ENCODE data around the gene MYT1. TPM values are rescaled to one million over a fixed set of nuclear protein-coding genes. Genes with fewer than 3 reads are reported as not detected.

The MYT1 gene
- polyA plus RNA-seq, 1 experiment = not detected

GRCh38 chr20:64226686-64227580 lies 62.7 kb downstream of the MYT1 start:
- peaks cover 14% of the 10 kb centered on the region for H3K27me3 ChIP-seq (ENCODE audit: control insufficient read depth, insufficient read depth, low read length)
- no peak for TF ChIP-seq CTCF (IDR thresholded peaks at IDR 0.05; ENCODE audit: low read depth, low read length)
- CTCF ChIA-PET = no interaction called here
- POLR2A ChIA-PET = no interaction called here
- no peak overlapping the region for H3K27ac ChIP-seq (ENCODE audit: low read depth, low read length)
- DNase-seq (ENCODE audit: low read depth, low spot score) = no peak
- no peaks in the 10 kb centered on the region for H3K9me3 ChIP-seq (ENCODE audit: control insufficient read depth, insufficient read depth, low read length)
- no peak overlapping the region for H3K4me3 ChIP-seq (ENCODE audit: low read depth, low read length)

- peaks cover 14% of the 10 kb centered on the region for H3K27me3 ChIP-seq (ENCODE audit: control insufficient read depth, insufficient read depth, low read length)
- no peak overlapping the region for H3K27ac ChIP-seq (ENCODE audit: low read depth, low read length)
- ChIA-PET CTCF (no interaction called here), POLR2A (interaction anchor here (0.9 kb wide), 1 partner anchor 14 kb away, joined by 3 read pairs; no protein-coding TSS in a partner anchor)
- no peak for DNase-seq (ENCODE audit: low read depth, low spot score)
- H3K9me3 ChIP-seq (ENCODE audit: control insufficient read depth, insufficient read depth, low read length) = no peaks in the 10 kb centered on the region
- TF ChIP-seq CTCF (IDR thresholded peaks at IDR 0.05; ENCODE audit: low read depth, low read length) = no peak
- H3K4me3 ChIP-seq (ENCODE audit: low read depth, low read length) = no peak overlapping the region
These were observed 63.9 kb downstream of the MYT1 start for GRCh38 chr20:64228086-64228653.

- CTCF ChIA-PET = no interaction called here
- Histone ChIP-seq H3K27me3 (ENCODE audit: control insufficient read depth, insufficient read depth, low read length) (peaks cover 16% of the 10 kb centered on the region), H3K4me3 (ENCODE audit: low read depth, low read length) (no peak overlapping the region), H3K27ac (ENCODE audit: low read depth, low read length) (no peak overlapping the region), H3K9me3 (ENCODE audit: control insufficient read depth, insufficient read depth, low read length) (no peaks in the 10 kb centered on the region)
- no peak for DNase-seq (ENCODE audit: low read depth, low spot score)
- no peak for TF ChIP-seq CTCF (IDR thresholded peaks at IDR 0.05; ENCODE audit: low read depth, low read length)
- POLR2A ChIA-PET = no interaction called here
These were observed 64.7 kb downstream of the MYT1 start for GRCh38 chr20:64228751-64229506.

GRCh38 chr20:64229507-64230061 lies 65.3 kb downstream of the MYT1 start:
- TF ChIP-seq CTCF (IDR thresholded peaks at IDR 0.05; ENCODE audit: low read depth, low read length) = no peak
- Histone ChIP-seq H3K27me3 (ENCODE audit: control insufficient read depth, insufficient read depth, low read length) (peaks cover 16% of the 10 kb centered on the region), H3K9me3 (ENCODE audit: control insufficient read depth, insufficient read depth, low read length) (no peaks in the 10 kb centered on the region; the same call in 1 of the 2 replicates), H3K27ac (ENCODE audit: low read depth, low read length) (no peak overlapping the region), H3K4me3 (ENCODE audit: low read depth, low read length) (no peak overlapping the region)
- ChIA-PET CTCF (no interaction called here), POLR2A (no interaction called here)
- DNase-seq (ENCODE audit: low read depth, low spot score) = no peak

Measured in AG04450 (cell line).